ENCODE measurements around the gene CBARP. TPM values are rescaled to one million over a fixed set of nuclear protein-coding genes. Genes with fewer than 3 reads are reported as not detected.

Gene CBARP
- total and polyA plus RNA-seq, 9 of the 15 experiments (the other 6 are each of a cell fraction or from before 2014, with no cell fraction given): 0.03 to 8.9 (median 1.2) TPM; not detected in 1

GRCh38 chr19:1239796-1240737 is 2.3 kb upstream of the CBARP start (continued):
- TF ChIP-seq REST (IDR thresholded peaks at IDR 0.05; ENCODE audit: borderline replicate concordance) (peak; percentile 83), REST (CRISPR knock-in tag; IDR thresholded peaks at IDR 0.05; ENCODE audit: low read depth) (0 out of 2 replicates have a peak, but pooled peaks have one; percentile 69), SRF (CRISPR knock-in tag; IDR thresholded peaks at IDR 0.05) (no peak), E2F3 (CRISPR knock-in tag; IDR thresholded peaks at IDR 0.05) (peak; percentile 57; the same call in 1 of the 2 replicates), RAD21 (CRISPR knock-in tag; conservative IDR thresholded peaks at IDR 0.05 in 1 of 2, IDR thresholded peaks at IDR 0.05 in 1 of 2) (peak; percentile 95 to 96), ZNF263 (CRISPR knock-in tag; IDR thresholded peaks at IDR 0.05; ENCODE audit: borderline replicate concordance) (peak; percentile 42; the same call in 1 of the 2 replicates), ZNF551 (CRISPR knock-in tag; IDR thresholded peaks at IDR 0.05) (no peak), ID3 (CRISPR knock-in tag; IDR thresholded peaks at IDR 0.05) (no peak), ID3 (tag; IDR thresholded peaks at IDR 0.05) (0 out of 2 replicates have a peak, but pooled peaks have one; percentile 66), TFAP4 (CRISPR knock-in tag; IDR thresholded peaks at IDR 0.05; ENCODE audit: borderline replicate concordance) (0 out of 2 replicates have a peak, but pooled peaks have one; percentile 9)

Measured in K562 (cell line).